Trophoblast cell (in vitro differentiated cells and primary cell): ENCODE measurements around the gene ADI1.
"Not testable (repeated sequence)": the region's sequence is repeated elsewhere in the genome, so short reads cannot be mapped to it uniquely, and the experiment has no call there.

Source experiments
- DNase-seq, 2 donors: peaks; one replicate each; pipeline ENCODE4 v3.0.0-alpha.2; 2016
- H2AFZ ChIP-seq: 2 replicates; pipeline ENCODE4 v1.6.1; 2013; ENCODE audit warnings: low read length, moderate library complexity, mild to moderate bottlenecking; ENCODE audit not compliant: insufficient read depth, poor library complexity
- H2AK5ac ChIP-seq: 2 replicates; pipeline ENCODE4 v1.6.1; 2013; ENCODE audit warnings: mild to moderate bottlenecking, low read length
- H2BK120ac ChIP-seq: 2 replicates; pipeline ENCODE4 v1.6.1; 2013; ENCODE audit warnings: low read length, mild to moderate bottlenecking, moderate library complexity; ENCODE audit not compliant: insufficient read depth, poor library complexity
- H2BK12ac ChIP-seq: 2 replicates; pipeline ENCODE4 v1.6.1; 2013; ENCODE audit warnings: mild to moderate bottlenecking, low read length, moderate library complexity
- H2BK5ac ChIP-seq: 2 replicates; pipeline ENCODE4 v1.6.1; 2013; ENCODE audit warnings: low read length, low read depth, moderate library complexity, mild to moderate bottlenecking; ENCODE audit not compliant: poor library complexity
- H3K14ac ChIP-seq: 2 replicates; pipeline ENCODE4 v1.6.1; 2013; ENCODE audit warnings: mild to moderate bottlenecking, low read length
- H3K18ac ChIP-seq: 2 replicates; pipeline ENCODE4 v1.6.1; 2013; ENCODE audit warnings: mild to moderate bottlenecking, low read length
- H3K23ac ChIP-seq: 2 replicates; pipeline ENCODE4 v1.6.1; 2013; ENCODE audit warnings: low read length
- H3K27ac ChIP-seq: 2 replicates; pipeline ENCODE4 v1.5.1; 2013; ENCODE audit warnings: low read depth, mild to moderate bottlenecking, inconsistent platforms, low read length, moderate library complexity
- H3K27me3 ChIP-seq: 2 replicates; pipeline ENCODE4 v1.6.1; 2013; ENCODE audit warnings: inconsistent platforms, mild to moderate bottlenecking, low read length, moderate library complexity; ENCODE audit not compliant: insufficient read depth
- H3K36me3 ChIP-seq, 2 experiments: 1 replicate in 1 of 2; 2 replicates in 1 of 2; pipeline ENCODE4 v1.6.1; 2013; ENCODE audit warnings: low read length in 2 of 2, mild to moderate bottlenecking in 2 of 2, moderate library complexity in 1 of 2; ENCODE audit not compliant: insufficient read depth in 2 of 2, control insufficient read depth in 1 of 2
- H3K4ac ChIP-seq: 2 replicates; pipeline ENCODE4 v1.6.1; 2013; ENCODE audit warnings: low read depth, mild to moderate bottlenecking, low read length, moderate library complexity
- H3K4me1 ChIP-seq, 2 experiments: 1 replicate in 1 of 2; 2 replicates in 1 of 2; pipeline ENCODE4 v1.6.1; 2013; ENCODE audit warnings: low read length in 2 of 2, mild to moderate bottlenecking in 2 of 2, moderate library complexity in 1 of 2; ENCODE audit not compliant: insufficient read depth in 2 of 2, control insufficient read depth in 1 of 2
- H3K4me2 ChIP-seq: 2 replicates; pipeline ENCODE4 v1.6.1; 2013; ENCODE audit warnings: inconsistent platforms, mild to moderate bottlenecking, low read length, moderate library complexity
- H3K4me3 ChIP-seq: 2 replicates; pipeline ENCODE4 v1.5.1; 2013; ENCODE audit warnings: mild to moderate bottlenecking, low read depth, low read length, inconsistent platforms
- H3K79me1 ChIP-seq: one replicate; pipeline ENCODE4 v1.6.1; 2013; ENCODE audit warnings: low read length
- H3K79me2 ChIP-seq: 2 replicates; pipeline ENCODE4 v1.6.1; 2013; ENCODE audit warnings: low read length, mild to moderate bottlenecking; ENCODE audit not compliant: control insufficient read depth, insufficient read depth, poor library complexity
- H3K9ac ChIP-seq: 2 replicates; pipeline ENCODE4 v1.6.1; 2013; ENCODE audit warnings: mild to moderate bottlenecking, low read length
- H3K9me3 ChIP-seq: 2 replicates; pipeline ENCODE4 v1.6.1; 2013; ENCODE audit warnings: low read depth, mild to moderate bottlenecking, control low read depth, inconsistent platforms, low read length; ENCODE audit not compliant: insufficient read depth
- H4K12ac ChIP-seq: 2 replicates; pipeline ENCODE4 v1.6.1; 2013; ENCODE audit warnings: low read depth, mild to moderate bottlenecking, low read length, moderate library complexity
- H4K8ac ChIP-seq: 2 replicates; pipeline ENCODE4 v1.6.1; 2013; ENCODE audit warnings: low read depth, mild to moderate bottlenecking, low read length, moderate library complexity
- H4K91ac ChIP-seq: one replicate; pipeline ENCODE4 v1.6.1; 2013; ENCODE audit warnings: low read depth, mild to moderate bottlenecking, low read length, moderate library complexity
- WGBS: extraction: QIAGEN DNeasy Blood & Tissue Kit; methylation state at CpG from one replicate; pipeline ENCODE4 v1.1.7; 2013; ENCODE audit warnings: missing lambda C conversion rate; ENCODE audit not compliant: insufficient read length, insufficient coverage; ENCODE audit errors: extremely low coverage; 5-methylcytosine and 5-hydroxymethylcytosine counted together

ADI1 gene

DNA sequence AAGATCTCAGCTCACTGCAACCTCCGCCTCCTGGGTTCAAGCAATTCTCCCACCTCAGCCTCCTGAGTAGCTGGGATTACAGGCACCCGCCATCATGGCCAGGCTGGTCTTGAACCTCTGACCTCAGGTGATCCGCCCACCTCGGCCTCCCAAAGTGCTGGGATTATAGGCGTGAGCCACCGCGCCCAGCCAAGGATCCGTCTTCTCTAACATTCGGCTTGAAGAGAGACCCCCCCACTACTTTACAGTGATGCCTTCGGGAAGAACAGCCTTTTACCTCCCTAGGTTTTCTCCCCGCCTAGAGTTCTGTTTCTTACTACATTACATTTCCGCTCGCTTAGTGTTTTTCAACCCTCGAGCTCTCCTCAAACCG is 22.6 kb downstream of the ADI1 start:
- not testable (repeated sequence) for H2BK120ac ChIP-seq, H3K27me3 ChIP-seq

GRCh38 chr2:3494984-3495666 is 24.2 kb downstream of the ADI1 start:
- H3K4me1 ChIP-seq, result peaks cover 4 to 6% of the 10 kb centered on the region in 2 experiments
- no peaks in the 10 kb centered on the region for H3K79me1 ChIP-seq
- no peak overlapping the region for H4K12ac ChIP-seq
- H2BK5ac ChIP-seq, result no peak overlapping the region
- no peak overlapping the region for H3K23ac ChIP-seq
- H4K8ac ChIP-seq, result no peak overlapping the region
- H3K14ac ChIP-seq, result no peak overlapping the region
- no peak for DNase-seq
- H3K27ac ChIP-seq, result no peak overlapping the region
- H3K27me3 ChIP-seq, result no peaks in the 10 kb centered on the region
- no peaks in the 10 kb centered on the region for H3K9me3 ChIP-seq
- no peak overlapping the region for H3K4ac ChIP-seq
- no peak overlapping the region for H3K4me3 ChIP-seq
- peaks cover 18 to 24% of the 10 kb centered on the region in 2 experiments for H3K36me3 ChIP-seq
- H3K79me2 ChIP-seq, result no peaks in the 10 kb centered on the region
- no peak overlapping the region for H2BK12ac ChIP-seq
- H3K9ac ChIP-seq, result no peak overlapping the region
- no peak overlapping the region for H3K4me2 ChIP-seq
- no peak overlapping the region for H3K18ac ChIP-seq
- no peak overlapping the region for H2AK5ac ChIP-seq
- H4K91ac ChIP-seq, result no peak overlapping the region
- no peak overlapping the region for H2AFZ ChIP-seq
- H2BK120ac ChIP-seq, result no peak overlapping the region
- WGBS, result no CpG with 5 or more reads among the region's 13 CpGs

More for the DNA sequence above, 22.6 kb downstream of the ADI1 start:
- H3K79me2 ChIP-seq, DNase-seq, H3K4me3 ChIP-seq, H4K8ac ChIP-seq, H4K12ac ChIP-seq, H2AFZ ChIP-seq, H2BK12ac ChIP-seq, H2AK5ac ChIP-seq, H3K79me1 ChIP-seq, H3K14ac ChIP-seq, H3K23ac ChIP-seq, H3K9me3 ChIP-seq, H3K27ac ChIP-seq, H3K4me1 ChIP-seq, H2BK5ac ChIP-seq, H3K9ac ChIP-seq, H3K4ac ChIP-seq, H3K18ac ChIP-seq, H3K4me2 ChIP-seq, H4K91ac ChIP-seq: not testable (repeated sequence)
- 100% methylated on average over 4 of the region's 15 CpGs for WGBS
- peaks cover 28 to 36% of the 10 kb centered on the region in 2 experiments for H3K36me3 ChIP-seq

DNA sequence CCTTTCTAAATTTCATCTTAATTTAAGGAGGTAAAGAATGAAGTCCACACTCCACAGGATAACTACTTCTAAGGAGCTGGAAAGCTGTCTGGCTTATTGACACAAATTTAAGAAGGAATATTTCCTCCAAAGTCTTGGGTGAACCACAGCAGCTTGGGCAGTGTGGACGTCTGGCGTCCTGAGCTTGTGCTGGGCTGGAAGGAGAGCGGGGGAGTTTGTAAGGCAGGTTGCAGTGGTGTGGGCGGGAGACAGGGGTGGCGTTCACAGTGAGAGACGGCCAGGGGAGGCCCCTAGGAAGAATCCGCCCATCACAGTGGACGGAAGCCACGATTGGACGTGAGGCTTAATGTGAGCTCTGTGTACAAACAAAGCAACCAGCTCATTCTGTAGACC is 25.7 kb downstream of the ADI1 start:
- Histone ChIP-seq H2AK5ac (no peak overlapping the region), H3K14ac (no peak overlapping the region), H3K9ac (no peak overlapping the region), H3K27me3 (no peaks in the 10 kb centered on the region), H4K12ac (no peak overlapping the region), H4K91ac (no peak overlapping the region), H3K4me2 (no peak overlapping the region), H3K79me1 (no peaks in the 10 kb centered on the region), H2BK5ac (no peak overlapping the region), H3K18ac (no peak overlapping the region), H3K27ac (no peak overlapping the region), H4K8ac (no peak overlapping the region), H2BK120ac (no peak overlapping the region), H3K36me3 (peaks cover 13 to 16% of the 10 kb centered on the region in 2 experiments), H3K23ac (no peak overlapping the region), H2BK12ac (no peak overlapping the region), H3K4me3 (no peak overlapping the region), H3K79me2 (no peaks in the 10 kb centered on the region), H3K9me3 (peaks cover 2% of the 10 kb centered on the region), H2AFZ (no peak overlapping the region), H3K4ac (no peak overlapping the region), H3K4me1 (peaks cover 4 to 6% of the 10 kb centered on the region in 2 experiments)
- WGBS, result no CpG with 5 or more reads among the region's 10 CpGs
- peak in 1 of 2 donors; percentile 50 for DNase-seq

DNA sequence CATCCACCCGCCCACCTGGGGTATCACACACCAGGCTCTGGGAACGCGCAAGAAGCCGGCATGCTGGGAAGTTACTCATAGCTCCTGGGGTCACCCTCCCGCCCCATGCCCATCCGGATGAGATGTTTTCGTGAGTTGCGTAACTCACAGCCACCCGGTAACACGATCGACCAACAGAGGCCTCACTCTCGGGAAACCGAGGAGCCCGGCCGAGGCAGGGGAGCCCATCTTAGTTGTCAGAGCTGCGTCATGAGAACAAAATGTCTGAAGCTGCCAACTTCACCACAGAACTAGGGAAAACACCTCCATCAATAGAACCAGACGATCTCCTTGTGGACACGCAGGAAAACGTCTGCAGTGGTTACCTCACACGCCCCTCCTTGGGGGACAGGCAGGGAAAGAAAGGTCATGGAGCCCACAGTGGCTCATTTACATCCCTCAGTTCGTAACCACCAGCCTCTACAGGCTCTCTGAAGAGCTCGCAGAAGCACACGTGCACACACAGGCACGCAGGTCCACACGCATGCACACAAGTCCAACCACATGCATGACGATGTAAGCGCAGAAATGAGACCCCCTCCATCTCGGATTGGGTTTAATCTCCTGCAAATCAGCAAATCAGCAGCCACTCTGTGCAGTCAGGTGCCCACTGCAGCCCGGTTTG is 26.2 kb downstream of the ADI1 start:
- Histone ChIP-seq H2AK5ac (no peak overlapping the region), H3K27me3 (no peaks in the 10 kb centered on the region), H3K9me3 (peaks cover 2% of the 10 kb centered on the region), H3K18ac (no peak overlapping the region), H3K27ac (no peak overlapping the region), H3K9ac (no peak overlapping the region), H3K23ac (no peak overlapping the region), H3K79me2 (no peaks in the 10 kb centered on the region), H3K4me1 (peaks cover 4 to 6% of the 10 kb centered on the region in 2 experiments), H2BK120ac (no peak overlapping the region), H2BK12ac (no peak overlapping the region), H3K4me2 (no peak overlapping the region), H3K4ac (no peak overlapping the region), H2BK5ac (no peak overlapping the region), H3K14ac (no peak overlapping the region), H4K8ac (no peak overlapping the region), H3K4me3 (no peak overlapping the region), H4K12ac (no peak overlapping the region), H2AFZ (no peak overlapping the region), H3K79me1 (no peaks in the 10 kb centered on the region), H4K91ac (no peak overlapping the region), H3K36me3 (peaks cover 10 to 12% of the 10 kb centered on the region in 2 experiments)
- DNase-seq, result peak in 1 of 2 donors; percentile 5
- WGBS, result no CpG with 5 or more reads among the region's 29 CpGs
